ENCODE measurements around the gene KYNU. TPM values are rescaled to one million over a fixed set of nuclear protein-coding genes. Genes with fewer than 3 reads are reported as not detected.
"Not testable (repeated sequence)": the region's sequence is repeated elsewhere in the genome, so short reads cannot be mapped to it uniquely, and the experiment has no call there.

The KYNU gene
- total RNA-seq, 1 donor from 2014 or later: not detected

DNA sequence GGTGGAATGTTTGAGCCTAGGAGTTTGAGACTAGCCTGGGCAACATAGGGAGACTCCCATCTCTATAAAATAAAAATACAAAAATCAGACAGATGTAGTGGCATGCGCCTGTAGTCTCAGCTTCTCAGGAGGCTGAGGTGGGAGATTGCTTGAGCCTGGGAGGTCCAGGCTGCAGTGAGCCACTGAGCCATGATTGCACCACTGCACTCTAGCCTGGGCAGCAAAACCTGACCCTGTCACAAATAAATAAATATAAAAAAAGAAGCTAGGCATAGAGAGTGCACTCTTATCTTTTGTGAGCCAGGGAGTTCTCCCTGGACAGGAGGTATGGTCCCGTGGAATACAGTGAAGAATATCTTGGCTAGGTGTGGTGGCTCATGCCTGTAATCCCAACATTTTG lies 11.0 kb upstream of the KYNU start:
- TF ChIP-seq, protein P1, sequence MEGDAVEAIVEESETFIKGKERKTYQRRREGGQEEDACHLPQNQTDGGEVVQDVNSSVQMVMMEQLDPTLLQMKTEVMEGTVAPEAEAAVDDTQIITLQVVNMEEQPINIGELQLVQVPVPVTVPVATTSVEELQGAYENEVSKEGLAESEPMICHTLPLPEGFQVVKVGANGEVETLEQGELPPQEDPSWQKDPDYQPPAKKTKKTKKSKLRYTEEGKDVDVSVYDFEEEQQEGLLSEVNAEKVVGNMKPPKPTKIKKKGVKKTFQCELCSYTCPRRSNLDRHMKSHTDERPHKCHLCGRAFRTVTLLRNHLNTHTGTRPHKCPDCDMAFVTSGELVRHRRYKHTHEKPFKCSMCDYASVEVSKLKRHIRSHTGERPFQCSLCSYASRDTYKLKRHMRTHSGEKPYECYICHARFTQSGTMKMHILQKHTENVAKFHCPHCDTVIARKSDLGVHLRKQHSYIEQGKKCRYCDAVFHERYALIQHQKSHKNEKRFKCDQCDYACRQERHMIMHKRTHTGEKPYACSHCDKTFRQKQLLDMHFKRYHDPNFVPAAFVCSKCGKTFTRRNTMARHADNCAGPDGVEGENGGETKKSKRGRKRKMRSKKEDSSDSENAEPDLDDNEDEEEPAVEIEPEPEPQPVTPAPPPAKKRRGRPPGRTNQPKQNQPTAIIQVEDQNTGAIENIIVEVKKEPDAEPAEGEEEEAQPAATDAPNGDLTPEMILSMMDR (IDR thresholded peaks at IDR 0.05; ENCODE audit: unreplicated experiment): no peak
- Mint-ChIP-seq H3K4me1 (ENCODE audit: low read depth) (peaks cover 13% of the 10 kb centered on the region), H3K36me3 (ENCODE audit: insufficient read depth) (no peaks in the 10 kb centered on the region), H3K9me3 (ENCODE audit: low read depth) (no peaks in the 10 kb centered on the region), H3K27me3 (no peaks in the 10 kb centered on the region), H3K27ac (no peak overlapping the region), H3K4me3 (ENCODE audit: low read depth) (no peak overlapping the region)
- no peak for DNase-seq (ENCODE audit: low spot score, unreplicated experiment)

DNA sequence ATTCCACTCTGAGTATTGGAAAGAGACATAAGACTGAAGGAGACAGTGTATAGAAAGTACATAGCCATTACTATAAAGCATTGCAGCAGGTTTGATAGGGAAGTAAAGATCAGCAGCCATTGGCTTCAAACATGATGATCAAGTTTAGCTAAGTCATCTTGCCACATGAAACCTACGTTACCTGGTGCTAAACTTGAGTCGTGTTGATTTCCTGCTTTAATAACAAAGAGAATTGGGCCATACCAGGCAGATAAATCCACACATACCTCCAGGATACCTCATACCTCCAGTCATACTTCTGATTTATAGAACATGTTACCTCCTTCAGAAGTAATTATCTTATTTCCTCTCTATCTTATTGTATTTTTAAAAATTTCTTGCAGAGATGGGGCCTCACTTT lies 10.3 kb upstream of the KYNU start:
- Mint-ChIP-seq H3K9me3 (ENCODE audit: low read depth) (no peaks in the 10 kb centered on the region), H3K4me3 (ENCODE audit: low read depth) (no peak overlapping the region), H3K27me3 (no peaks in the 10 kb centered on the region)

DNA sequence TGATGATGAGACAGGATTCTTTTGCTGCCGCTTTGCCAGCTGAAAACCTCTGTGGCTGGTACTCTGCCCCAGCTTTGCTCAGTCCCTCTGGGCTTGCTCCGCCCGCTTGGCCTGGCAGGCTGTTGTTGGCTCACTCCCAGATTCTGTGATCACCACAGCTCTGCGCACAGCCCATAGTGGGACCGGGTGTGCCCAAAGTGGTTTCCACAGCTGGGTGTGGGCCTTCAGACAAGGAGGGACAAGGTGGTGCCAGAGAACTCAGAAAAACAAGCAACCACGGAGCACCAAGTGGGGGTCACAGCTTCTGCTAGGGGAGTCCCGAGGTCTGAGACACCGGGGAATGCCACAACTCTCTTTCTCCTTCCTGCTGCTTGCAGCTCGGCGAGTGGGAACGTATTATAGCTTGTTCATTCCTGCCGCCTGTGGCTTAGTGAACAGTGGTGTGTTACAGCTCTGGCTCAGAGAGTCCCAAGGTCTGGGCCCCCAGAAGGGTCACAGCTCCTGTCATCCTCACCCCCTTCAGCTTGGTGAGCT lies 9.2 kb upstream of the KYNU start:
- no peak overlapping the region for H3K27ac Mint-ChIP-seq
- H3K9me3 Mint-ChIP-seq (ENCODE audit: low read depth): no peaks in the 10 kb centered on the region
- H3K36me3 Mint-ChIP-seq (ENCODE audit: insufficient read depth): no peaks in the 10 kb centered on the region
- peaks cover 13% of the 10 kb centered on the region for H3K4me1 Mint-ChIP-seq (ENCODE audit: low read depth)
- no peak for DNase-seq (ENCODE audit: low spot score, unreplicated experiment)
- no peaks in the 10 kb centered on the region for H3K27me3 Mint-ChIP-seq
- H3K4me3 Mint-ChIP-seq (ENCODE audit: low read depth): no peak overlapping the region
- TF ChIP-seq, protein P1 (IDR thresholded peaks at IDR 0.05; ENCODE audit: unreplicated experiment): no peak

More for the DNA sequence above, 10.3 kb upstream of the KYNU start:
- no peaks in the 10 kb centered on the region for H3K36me3 Mint-ChIP-seq (ENCODE audit: insufficient read depth)
- no peak overlapping the region for H3K27ac Mint-ChIP-seq
- no peak for DNase-seq (ENCODE audit: low spot score, unreplicated experiment)
- TF ChIP-seq, protein P1 (IDR thresholded peaks at IDR 0.05; ENCODE audit: unreplicated experiment): no peak
- peaks cover 13% of the 10 kb centered on the region for H3K4me1 Mint-ChIP-seq (ENCODE audit: low read depth)

DNA sequence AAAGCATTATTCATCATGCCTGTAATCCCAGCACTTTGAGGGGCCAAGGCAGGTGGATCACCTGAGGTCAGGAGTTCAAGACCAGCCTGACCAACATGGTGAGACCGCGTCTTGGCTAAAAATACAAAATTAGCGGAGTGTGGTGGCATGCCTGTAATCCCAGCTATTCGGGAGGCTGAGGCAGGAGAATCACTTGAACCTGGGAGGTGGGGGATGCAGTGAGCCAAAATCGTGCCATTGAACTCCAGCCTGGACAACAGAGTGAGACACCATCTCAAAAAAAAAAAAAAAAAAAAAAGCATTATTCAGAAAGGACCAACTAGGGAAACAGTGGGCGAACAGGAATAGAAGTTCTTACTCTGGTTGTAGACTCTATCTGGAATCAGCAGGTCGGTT lies 8.4 kb upstream of the KYNU start:
- H3K27ac Mint-ChIP-seq; H3K4me3 Mint-ChIP-seq (ENCODE audit: low read depth); H3K27me3 Mint-ChIP-seq; DNase-seq (ENCODE audit: low spot score, unreplicated experiment); H3K9me3 Mint-ChIP-seq (ENCODE audit: low read depth); H3K36me3 Mint-ChIP-seq (ENCODE audit: insufficient read depth): not testable (repeated sequence)
- H3K4me1 Mint-ChIP-seq (ENCODE audit: low read depth): peaks cover 12% of the 10 kb centered on the region

DNA sequence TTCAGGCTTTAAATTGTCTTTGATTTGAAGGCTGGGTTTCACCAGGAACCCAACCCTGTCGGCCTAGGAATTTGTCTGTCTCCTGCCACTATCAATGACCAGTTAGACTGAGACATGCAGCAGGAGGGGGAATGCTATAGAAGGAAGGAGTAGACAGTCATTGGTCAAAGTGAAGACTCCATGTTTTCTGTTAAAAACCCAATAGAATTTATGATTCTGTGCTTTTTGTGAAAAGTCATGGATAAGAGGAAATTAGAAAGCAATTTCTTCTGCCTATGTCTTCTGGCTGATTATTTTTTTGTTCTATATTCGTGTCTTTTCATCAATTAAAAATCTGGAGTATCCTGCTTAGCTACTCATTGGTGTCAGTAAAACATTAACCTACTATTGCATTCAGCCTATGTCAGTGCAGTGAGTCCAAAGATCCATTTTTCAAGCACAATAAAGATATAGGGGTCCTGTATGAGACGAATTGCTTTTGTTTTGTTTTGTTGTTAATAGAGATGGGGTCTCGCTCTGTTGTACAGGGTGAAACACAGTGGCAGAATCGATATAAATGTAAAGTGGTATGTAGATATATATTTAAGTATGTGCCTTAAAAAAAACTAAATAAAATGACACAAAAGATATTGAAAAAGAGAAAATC lies 7.9 kb upstream of the KYNU start:
- TF ChIP-seq, protein P1 (IDR thresholded peaks at IDR 0.05; ENCODE audit: unreplicated experiment): no peak
- H3K4me1 Mint-ChIP-seq (ENCODE audit: low read depth): peaks cover 15% of the 10 kb centered on the region
- DNase-seq (ENCODE audit: low spot score, unreplicated experiment): no peak
- no peaks in the 10 kb centered on the region for H3K9me3 Mint-ChIP-seq (ENCODE audit: low read depth)
- no peaks in the 10 kb centered on the region for H3K36me3 Mint-ChIP-seq (ENCODE audit: insufficient read depth)
- no peaks in the 10 kb centered on the region for H3K27me3 Mint-ChIP-seq
- H3K27ac Mint-ChIP-seq: no peak overlapping the region
- no peak overlapping the region for H3K4me3 Mint-ChIP-seq (ENCODE audit: low read depth)

DNA sequence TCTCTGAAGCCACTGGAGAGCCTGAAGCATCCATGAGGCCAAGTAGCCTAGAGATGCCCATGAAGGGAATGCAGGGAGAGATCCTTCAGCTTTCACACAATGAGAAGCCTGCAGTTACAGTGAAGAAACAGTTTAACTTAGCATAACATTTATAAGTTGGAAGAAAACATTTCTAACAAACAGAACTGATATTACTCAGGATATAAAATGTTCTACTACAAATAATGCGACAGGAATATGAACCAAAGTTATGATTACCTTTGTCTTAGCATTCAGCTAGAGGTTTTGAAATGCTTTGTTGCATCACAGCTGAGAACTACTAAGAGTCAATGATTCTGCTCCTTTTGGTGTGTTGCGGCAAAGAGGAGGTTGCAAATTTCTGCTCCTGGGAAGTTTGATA lies 6.9 kb upstream of the KYNU start:
- no peak overlapping the region for H3K4me3 Mint-ChIP-seq (ENCODE audit: low read depth)
- TF ChIP-seq, protein P1 (IDR thresholded peaks at IDR 0.05; ENCODE audit: unreplicated experiment): no peak
- no peaks in the 10 kb centered on the region for H3K27me3 Mint-ChIP-seq
- no peaks in the 10 kb centered on the region for H3K36me3 Mint-ChIP-seq (ENCODE audit: insufficient read depth)
- peaks cover 16% of the 10 kb centered on the region for H3K4me1 Mint-ChIP-seq (ENCODE audit: low read depth)
- H3K27ac Mint-ChIP-seq: no peak overlapping the region
- DNase-seq (ENCODE audit: low spot score, unreplicated experiment): no peak
- H3K9me3 Mint-ChIP-seq (ENCODE audit: low read depth): no peaks in the 10 kb centered on the region
